CD14-positive monocyte (primary cell): Measurements from ENCODE around the gene RNFT2. TPM values are rescaled to one million over a fixed set of nuclear protein-coding genes. Genes with fewer than 3 reads are reported as not detected.
A peak's percentile ranks its signal among the peaks of the same experiment; 100 is the strongest.

Source experiments
- DNase-seq, 3 donors: peaks; one replicate each; pipeline ENCODE4 v3.0.0-alpha.2; 2011 to 2022
- H2AFZ ChIP-seq: 2 replicates; pipeline ENCODE4 v1.6.0; 2012; ENCODE audit warnings: mild to moderate bottlenecking, low read depth, low read length, inconsistent platforms; ENCODE audit not compliant: insufficient read depth, poor library complexity, severe bottlenecking
- H3K27ac ChIP-seq, 2 donors: 1 replicate in 1 of 2; 2 replicates in 1 of 2; pipeline ENCODE4 v1.5.1; 2012 to 2013; ENCODE audit warnings: low read length in 2 of 2, control low read depth in 1 of 2, inconsistent platforms in 1 of 2, low read depth in 1 of 2, mild to moderate bottlenecking in 1 of 2
- H3K27me3 ChIP-seq, 2 donors: one replicate each; pipeline versions ENCODE4 v1.6.0 to v1.6.1; 2011 to 2013; ENCODE audit warnings: low read length in 2 of 2; ENCODE audit not compliant: control insufficient read depth in 2 of 2, insufficient read depth in 2 of 2
- H3K36me3 ChIP-seq, 2 donors: replicated peaks in 1 of 2; 1 replicate in 1 of 2; 2 replicates in 1 of 2; pipeline versions ENCODE4 v1.5.1 to v1.6.1; 2012 to 2013; ENCODE audit warnings: low read length in 2 of 2, control low read depth in 1 of 2, inconsistent platforms in 1 of 2, mild to moderate bottlenecking in 1 of 2; ENCODE audit not compliant: insufficient read depth in 2 of 2, control insufficient read depth in 1 of 2
- H3K4me1 ChIP-seq, 2 donors: 1 replicate in 1 of 2; 2 replicates in 1 of 2; pipeline versions ENCODE4 v1.5.1 to v1.6.1; 2012 to 2013; ENCODE audit warnings: low read length in 2 of 2, control low read depth in 1 of 2, inconsistent platforms in 1 of 2, mild to moderate bottlenecking in 1 of 2, moderate library complexity in 1 of 2; ENCODE audit not compliant: insufficient read depth in 2 of 2, control insufficient read depth in 1 of 2
- H3K4me2 ChIP-seq: replicated peaks from 2 replicates; pipeline ENCODE3; 2012; ENCODE audit warnings: low read length, moderate library complexity, mild to moderate bottlenecking; ENCODE audit not compliant: poor library complexity, severe bottlenecking; ENCODE audit errors: extremely low read depth
- H3K4me3 ChIP-seq, 3 experiments: fragments of 200-600 bp in 1 of 3; sonication (generic) in 1 of 3; replicated peaks in 1 of 3; 1 replicate in 2 of 3; 2 replicates in 1 of 3; pipeline ENCODE4 v1.5.1; 2011 to 2013; ENCODE audit warnings: low read length in 3 of 3, mild to moderate bottlenecking in 3 of 3, control low read depth in 2 of 3, low read depth in 2 of 3, inconsistent platforms in 1 of 3, moderate library complexity in 1 of 3
- H3K79me2 ChIP-seq: 2 replicates; pipeline ENCODE4 v1.6.0; 2012; ENCODE audit warnings: mild to moderate bottlenecking, control low read depth, inconsistent platforms, low read length, moderate library complexity; ENCODE audit not compliant: insufficient read depth
- H3K9ac ChIP-seq: 2 replicates; pipeline ENCODE4 v1.6.0; 2017; ENCODE audit warnings: low read length, mild to moderate bottlenecking; ENCODE audit not compliant: insufficient read depth, poor library complexity, severe bottlenecking
- H3K9me3 ChIP-seq, 2 donors: replicated peaks in 1 of 2; 1 replicate in 1 of 2; 2 replicates in 1 of 2; pipeline versions ENCODE4 v1.5.1 to v1.6.1; 2012 to 2013; ENCODE audit warnings: low read length in 2 of 2, control low read depth in 1 of 2; ENCODE audit not compliant: control insufficient read depth in 1 of 2, insufficient read depth in 1 of 2
- H4K20me1 ChIP-seq: 2 replicates; pipeline ENCODE4 v1.6.0; 2012; ENCODE audit warnings: mild to moderate bottlenecking, low read length, control low read depth, moderate library complexity; ENCODE audit not compliant: insufficient read depth
- H3K27ac Mint-ChIP-seq, 7 donors: one replicate each; pipeline ENCODE4 v1.8.0; 2020; ENCODE audit warnings: mild to moderate bottlenecking in 7 of 7, mixed read lengths in 7 of 7, moderate library complexity in 6 of 7, inconsistent platforms in 2 of 7
- H3K27me3 Mint-ChIP-seq, 3 donors: one replicate each; pipeline ENCODE4 v1.8.0; 2021 to 2022; ENCODE audit warnings: low read depth in 3 of 3, mild to moderate bottlenecking in 3 of 3, mixed read lengths in 3 of 3, moderate library complexity in 3 of 3, inconsistent platforms in 1 of 3
- H3K36me3 Mint-ChIP-seq, 2 donors: one replicate each; pipeline ENCODE4 v1.8.0; 2020; ENCODE audit warnings: mixed read lengths in 2 of 2, inconsistent platforms in 1 of 2, mild to moderate bottlenecking in 1 of 2
- H3K4me1 Mint-ChIP-seq: one replicate; pipeline ENCODE4 v1.8.0; 2020; ENCODE audit warnings: mild to moderate bottlenecking, mixed read lengths
- H3K4me3 Mint-ChIP-seq, 2 donors: one replicate each; pipeline ENCODE4 v1.8.0; 2020; ENCODE audit warnings: mild to moderate bottlenecking in 2 of 2, mixed read lengths in 2 of 2, moderate library complexity in 1 of 2
- H3K9me3 Mint-ChIP-seq, 7 donors: one replicate each; pipeline ENCODE4 v1.8.0; 2020 to 2022; ENCODE audit warnings: mixed read lengths in 7 of 7, mild to moderate bottlenecking in 6 of 7, moderate library complexity in 6 of 7, inconsistent platforms in 2 of 7
- WGBS: methylation state at CpG from one replicate; pipeline ENCODE4 v1.1.5; 2013; ENCODE audit warnings: missing lambda C conversion rate; ENCODE audit not compliant: insufficient coverage; 5-methylcytosine and 5-hydroxymethylcytosine counted together
- intact Hi-C, 2 donors: fragments of 100-400 bp; cut with micrococcal nuclease; formaldehyde crosslinking; loops; one replicate each; pipeline versions ENCODE4 v1.15.0 to v1.15.1; 2023
- polyA plus RNA-seq, 3 donors: library from polyadenylated mRNA; depleted of rRNA in 1 of 3; unstranded in 2 of 3; stranded (reverse) in 1 of 3; fragments of 300-500 nt in 2 of 3; fragments of >200 nt in 1 of 3; fragmentation: Illumina TruSeq in 2 of 3; gene quantifications; 1 replicate in 2 of 3; 2 replicates in 1 of 3; pipeline ENCODE4 v1.2.3, GENCODE V29; 2012 to 2021
- TF ChIP-seq, protein P1 (sequence below): fragments of 200-600 bp; IDR thresholded peaks from one replicate; pipeline ENCODE4 v1.8.0; 2022; ENCODE audit warnings: antibody characterized with exemption, mild to moderate bottlenecking

RNFT2 gene
- polyA plus RNA-seq, 3 donors = 0.05 TPM; not detected in 2

DNA sequence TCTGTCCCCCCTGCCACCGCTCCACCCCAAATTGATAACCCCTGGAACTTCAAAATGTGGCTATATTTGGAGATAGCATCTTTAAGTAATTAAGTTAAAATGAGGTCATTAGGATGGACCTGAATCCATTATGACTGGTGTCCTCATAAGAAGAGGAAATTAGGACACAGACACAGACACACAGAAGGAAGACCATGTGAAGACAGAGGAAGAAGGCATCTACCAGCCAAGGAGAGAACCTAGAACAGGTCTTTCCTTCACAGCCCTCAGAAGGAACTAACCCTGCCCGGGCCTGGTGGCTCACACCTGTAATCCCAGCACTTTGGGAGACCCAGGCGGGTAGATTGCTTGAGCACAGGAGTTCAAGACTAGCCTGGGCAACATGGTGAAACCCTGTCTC is 146.8 kb downstream of the RNFT2 start:
- no peaks in the 10 kb centered on the region for H4K20me1 ChIP-seq
- peaks cover 0 to 43% of the 10 kb centered on the region in 2 donors for H3K4me1 ChIP-seq
- H3K9ac ChIP-seq = no peak overlapping the region
- TF ChIP-seq, protein P1, sequence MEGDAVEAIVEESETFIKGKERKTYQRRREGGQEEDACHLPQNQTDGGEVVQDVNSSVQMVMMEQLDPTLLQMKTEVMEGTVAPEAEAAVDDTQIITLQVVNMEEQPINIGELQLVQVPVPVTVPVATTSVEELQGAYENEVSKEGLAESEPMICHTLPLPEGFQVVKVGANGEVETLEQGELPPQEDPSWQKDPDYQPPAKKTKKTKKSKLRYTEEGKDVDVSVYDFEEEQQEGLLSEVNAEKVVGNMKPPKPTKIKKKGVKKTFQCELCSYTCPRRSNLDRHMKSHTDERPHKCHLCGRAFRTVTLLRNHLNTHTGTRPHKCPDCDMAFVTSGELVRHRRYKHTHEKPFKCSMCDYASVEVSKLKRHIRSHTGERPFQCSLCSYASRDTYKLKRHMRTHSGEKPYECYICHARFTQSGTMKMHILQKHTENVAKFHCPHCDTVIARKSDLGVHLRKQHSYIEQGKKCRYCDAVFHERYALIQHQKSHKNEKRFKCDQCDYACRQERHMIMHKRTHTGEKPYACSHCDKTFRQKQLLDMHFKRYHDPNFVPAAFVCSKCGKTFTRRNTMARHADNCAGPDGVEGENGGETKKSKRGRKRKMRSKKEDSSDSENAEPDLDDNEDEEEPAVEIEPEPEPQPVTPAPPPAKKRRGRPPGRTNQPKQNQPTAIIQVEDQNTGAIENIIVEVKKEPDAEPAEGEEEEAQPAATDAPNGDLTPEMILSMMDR = no peak
- H3K27me3 Mint-ChIP-seq = peaks cover 40 to 59% (median 45%) of the 10 kb centered on the region in 3 donors
- peaks cover 3 to 20% of the 10 kb centered on the region in 2 donors for H3K9me3 ChIP-seq
- H3K4me3 ChIP-seq = no peak overlapping the region
- H3K27ac Mint-ChIP-seq = peak overlapping the region in 5 of 7 donors; percentile 48 to 71 (median 60)
- peaks cover 13% of the 10 kb centered on the region for H3K4me1 Mint-ChIP-seq
- peaks cover 31 to 44% of the 10 kb centered on the region in 2 donors for H3K27me3 ChIP-seq
- DNase-seq = peak in 1 of 3 donors; percentile 35
- no peaks in the 10 kb centered on the region for H3K36me3 ChIP-seq
- 100% methylated on average over 1 of the region's 3 CpGs for WGBS
- H3K27ac ChIP-seq = peak overlapping the region in 1 of 2 donors; percentile 73
- no peaks in the 10 kb centered on the region for H3K79me2 ChIP-seq
- peaks cover 0 to 16% (median 7%) of the 10 kb centered on the region in 7 donors for H3K9me3 Mint-ChIP-seq
- no peak overlapping the region for H2AFZ ChIP-seq
- H3K4me2 ChIP-seq = no peak overlapping the region
- H3K36me3 Mint-ChIP-seq = peaks cover 0 to 6% of the 10 kb centered on the region in 2 donors
- intact Hi-C loops = no loop called here
- H3K4me3 Mint-ChIP-seq = no peak overlapping the region

DNA sequence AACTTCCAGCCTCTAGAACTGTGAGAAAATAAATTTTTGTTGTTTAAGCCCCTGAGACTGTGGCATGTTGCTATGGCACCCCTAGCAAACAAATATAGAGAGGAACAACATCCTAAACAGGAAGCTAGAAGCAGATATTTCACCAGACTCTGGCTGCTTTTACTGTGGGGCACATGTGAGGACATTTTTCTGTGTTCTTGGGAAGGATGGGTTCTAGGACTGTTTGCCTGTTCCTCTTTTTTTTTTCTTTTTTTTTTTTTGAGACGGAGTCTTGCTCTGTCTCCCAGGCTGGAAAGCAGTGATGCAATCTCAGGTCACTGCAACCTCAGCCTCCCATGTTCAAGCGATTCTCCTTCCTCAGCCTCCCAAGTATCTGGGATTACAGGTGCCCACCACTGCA is 147.4 kb downstream of the RNFT2 start:
- Mint-ChIP-seq H3K4me1 (peaks cover 8% of the 10 kb centered on the region), H3K36me3 (peaks cover 0 to 4% of the 10 kb centered on the region in 2 donors), H3K27ac (peak overlapping the region in 1 of 7 donors; percentile 73), H3K9me3 (peaks cover 0 to 16% (median 8%) of the 10 kb centered on the region in 7 donors), H3K27me3 (peaks cover 34 to 53% (median 39%) of the 10 kb centered on the region in 3 donors), H3K4me3 (no peak overlapping the region)
- intact Hi-C loops = no loop called here
- Histone ChIP-seq H3K27me3 (peaks cover 25 to 38% of the 10 kb centered on the region in 2 donors), H3K79me2 (no peaks in the 10 kb centered on the region), H3K4me2 (no peak overlapping the region), H3K9me3 (peaks cover 6 to 14% of the 10 kb centered on the region in 2 donors), H3K4me3 (no peak overlapping the region), H4K20me1 (no peaks in the 10 kb centered on the region), H3K36me3 (no peaks in the 10 kb centered on the region), H3K27ac (peak overlapping the region in 1 of 2 donors; percentile 73), H2AFZ (no peak overlapping the region), H3K4me1 (peaks cover 0 to 43% of the 10 kb centered on the region in 2 donors), H3K9ac (no peak overlapping the region)
- peak; percentile 29 to 83 (median 58) for DNase-seq
- TF ChIP-seq, protein P1 = no peak
- 17% methylated on average over 2 of the region's 2 CpGs for whole genome bisulfite sequencing
